HG03108 (cell line): Measurements from ENCODE around the gene STRIP1.

Experiments used
- ATAC-seq: cut with Tn5 transposase; IDR thresholded peaks from one replicate; pipeline ENCODE4 v1.9.1; 2021; ENCODE audit warnings: moderate library complexity; ENCODE audit not compliant: unreplicated experiment

The STRIP1 gene

DNA sequence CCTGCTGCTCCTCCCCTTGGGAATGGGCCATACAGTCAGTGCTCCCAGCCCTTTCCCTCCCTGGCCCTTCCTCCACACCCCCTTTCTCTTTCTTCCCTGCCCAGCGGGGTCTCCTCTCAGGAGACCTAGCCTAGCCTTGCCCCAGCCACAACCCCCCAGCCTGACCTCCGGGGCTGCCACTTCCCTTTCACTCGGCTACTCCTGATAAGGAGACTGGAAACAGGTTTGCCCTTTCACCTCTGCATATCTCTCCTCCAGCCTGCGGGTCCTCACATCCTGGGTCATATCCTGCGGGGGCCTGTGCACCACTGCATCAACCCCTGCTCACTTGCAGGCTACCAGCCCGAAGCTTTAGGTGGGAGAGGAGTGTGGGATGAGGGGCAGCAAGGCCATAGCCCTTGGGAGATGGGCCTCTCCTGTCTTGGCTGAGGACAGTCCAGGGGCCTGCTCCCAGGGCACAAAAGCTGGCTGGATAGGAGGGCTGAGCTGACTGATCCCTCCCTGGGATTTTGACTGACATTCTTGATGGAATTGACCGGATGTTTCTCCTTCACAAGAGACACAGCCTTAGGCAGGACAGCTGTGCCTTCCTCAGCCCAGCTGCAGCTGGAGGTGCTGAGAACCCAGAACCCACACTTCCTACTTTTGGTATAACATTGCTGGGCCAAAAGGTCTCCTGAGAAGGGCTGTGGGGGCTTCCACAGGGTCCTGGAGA lies 55.3 kb downstream of the STRIP1 start:
- no peak for ATAC-seq

DNA sequence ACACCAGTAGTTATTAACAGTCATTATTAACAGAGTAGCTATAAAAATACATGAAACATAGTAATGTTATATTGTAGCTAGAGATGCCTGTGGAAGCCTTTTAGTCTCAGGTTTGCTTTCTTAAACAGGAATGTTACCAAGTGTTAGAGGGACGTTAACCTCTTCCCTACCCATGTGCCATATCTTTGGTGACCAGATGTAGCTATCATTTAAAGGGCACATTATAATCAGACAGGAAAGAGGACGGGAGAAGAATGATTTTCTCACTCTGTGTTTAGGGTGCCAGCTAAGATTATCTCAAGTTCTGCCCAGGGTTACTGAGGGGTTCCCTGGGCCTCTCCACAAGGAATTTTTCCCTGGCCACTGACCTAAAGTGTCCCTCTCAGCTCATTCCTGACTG lies 57.0 kb downstream of the STRIP1 start:
- ATAC-seq = no peak

DNA sequence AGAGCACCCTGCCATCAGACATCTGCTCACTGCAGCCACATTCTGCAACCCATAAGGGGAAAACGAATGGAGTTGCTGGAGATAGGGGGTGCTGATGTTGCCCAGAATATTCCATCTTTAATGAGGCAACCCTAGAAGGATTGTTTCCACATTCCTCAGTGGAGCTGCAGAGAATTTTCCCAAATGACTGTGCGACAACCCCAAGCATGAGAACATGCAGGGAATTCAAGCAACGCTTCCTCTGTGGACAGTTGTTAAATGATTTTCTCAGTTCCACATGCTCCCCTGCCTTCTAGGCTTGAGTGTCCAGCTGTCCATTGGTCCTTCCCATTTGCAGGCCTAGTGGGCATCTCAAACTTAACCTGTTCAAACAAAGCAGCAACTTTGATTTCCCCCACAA lies 57.4 kb downstream of the STRIP1 start:
- ATAC-seq = no peak

DNA sequence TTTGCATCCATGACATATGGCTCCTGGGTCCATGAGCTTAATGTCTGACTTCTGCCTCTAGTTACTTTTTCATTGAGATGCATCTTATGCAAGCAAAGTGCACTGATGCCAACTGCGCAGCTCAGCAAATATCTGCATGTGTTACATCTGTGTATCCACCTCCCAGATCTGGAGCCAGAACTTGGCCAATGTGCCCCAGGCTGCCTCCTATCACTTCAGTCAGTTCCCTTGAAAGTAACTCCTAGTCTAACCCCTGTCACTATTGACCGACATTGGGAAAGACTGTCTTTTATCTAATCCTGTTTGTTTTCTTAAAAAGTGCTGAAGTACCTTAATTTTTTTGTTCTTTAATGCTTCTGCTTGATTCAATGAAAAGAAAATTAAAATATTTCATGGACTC lies 58.6 kb downstream of the STRIP1 start:
- no peak for ATAC-seq

DNA sequence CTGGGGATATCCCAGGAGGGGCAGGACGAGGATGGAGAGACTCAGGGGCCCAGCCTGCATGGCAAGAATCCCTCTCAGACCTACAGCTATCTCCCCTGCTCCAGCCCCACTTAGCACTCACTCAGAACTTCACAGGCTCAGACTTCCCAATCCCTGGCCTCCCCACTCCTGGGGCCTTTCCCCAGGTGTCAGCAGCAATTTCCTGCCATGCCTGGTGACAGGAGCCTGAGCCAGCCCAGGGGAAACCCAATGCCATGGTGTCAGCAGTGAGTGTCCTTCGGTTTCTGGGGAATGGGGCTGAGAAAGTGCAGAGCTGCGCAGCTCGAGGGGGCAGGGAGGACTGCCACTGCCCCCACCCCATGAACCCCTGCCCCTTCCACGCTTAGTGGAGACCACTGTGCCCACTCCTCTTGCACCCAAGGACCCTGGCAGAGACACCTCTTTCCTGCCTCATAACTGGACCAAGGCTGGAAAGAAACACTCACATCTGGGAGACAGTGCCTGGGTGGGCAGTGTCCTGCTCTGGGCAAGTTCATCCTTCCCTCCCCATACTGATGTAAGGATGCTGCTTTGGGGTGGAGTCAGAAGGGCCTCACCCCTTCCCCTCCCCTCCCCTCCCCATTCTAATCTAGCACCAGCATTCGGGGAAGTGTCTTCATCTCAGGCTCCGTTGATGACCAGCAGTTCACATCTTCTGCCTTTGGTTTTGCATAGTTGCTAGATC lies 60.7 kb downstream of the STRIP1 start:
- no peak for ATAC-seq

DNA sequence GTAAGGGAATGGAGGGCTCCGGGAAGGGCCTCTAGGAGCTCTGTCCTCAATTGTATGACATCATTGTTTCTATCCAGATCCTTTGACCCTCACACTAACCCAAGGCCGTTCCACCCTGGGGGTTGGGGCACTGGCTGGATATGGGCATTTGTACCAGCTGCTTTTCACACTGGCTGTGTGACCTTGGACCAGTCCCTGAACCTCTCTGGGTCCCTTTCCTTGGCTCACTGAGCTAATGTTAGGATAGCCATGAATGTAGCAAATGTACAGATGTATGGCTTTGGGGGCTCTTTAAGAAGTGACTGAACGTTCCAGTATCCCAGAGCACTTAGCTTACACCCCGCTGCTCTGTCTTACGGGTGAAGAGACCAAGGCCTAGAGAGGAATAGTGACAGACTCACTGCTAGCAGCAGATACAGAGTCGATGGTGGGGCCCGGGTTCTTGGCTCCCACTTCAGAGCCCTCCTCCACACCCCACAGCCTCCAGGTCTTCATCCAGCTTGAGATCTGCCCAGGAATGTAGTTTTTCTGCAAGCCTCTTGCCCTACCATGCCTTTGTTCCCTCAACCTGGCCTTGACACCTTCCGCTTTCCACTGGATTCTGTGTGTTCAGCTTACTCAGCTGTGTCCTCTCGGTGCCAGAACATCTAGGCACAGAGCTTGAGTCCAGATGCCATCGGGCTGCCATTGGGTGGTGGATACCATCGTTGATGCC lies 63.2 kb downstream of the STRIP1 start:
- ATAC-seq = no peak

DNA sequence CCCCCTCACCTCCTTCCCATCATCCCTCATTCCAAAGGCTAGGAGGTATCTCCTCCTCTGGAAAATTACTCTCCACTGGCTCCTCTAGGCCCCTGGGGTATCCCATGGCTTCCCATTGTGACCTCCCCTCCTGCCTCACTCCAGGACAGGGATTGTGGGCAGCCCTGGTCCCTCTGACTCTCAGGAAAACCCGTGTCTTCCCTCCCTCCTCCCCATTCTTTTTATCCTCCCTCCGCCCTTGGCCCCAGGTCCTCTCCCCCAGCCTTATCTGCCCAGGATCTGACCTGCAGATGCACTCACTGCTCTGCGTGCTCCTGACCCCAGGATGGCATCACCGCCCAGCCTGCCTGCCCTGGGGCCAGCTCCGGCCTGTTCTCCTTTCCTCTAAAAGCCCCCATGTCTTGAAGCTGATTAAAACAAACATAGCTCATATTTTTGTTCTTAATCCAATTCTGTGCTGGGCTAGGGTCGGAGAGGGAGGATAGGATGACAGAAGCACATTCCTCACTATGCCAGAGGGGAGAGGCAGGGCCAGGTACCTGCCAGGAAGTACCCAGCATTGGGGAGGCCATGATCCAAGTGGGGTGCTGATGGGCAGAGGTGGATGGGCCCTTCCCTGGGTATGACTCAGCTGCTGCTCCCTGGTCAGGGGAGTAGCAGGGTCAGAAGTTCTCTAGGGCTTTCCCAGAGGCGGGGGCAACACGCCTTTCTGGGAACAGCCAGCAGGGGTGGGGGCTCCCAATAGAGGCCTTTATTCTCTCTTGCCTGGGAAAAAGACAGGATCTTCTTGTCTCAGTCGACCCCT lies 64.0 kb downstream of the STRIP1 start:
- no peak for ATAC-seq

DNA sequence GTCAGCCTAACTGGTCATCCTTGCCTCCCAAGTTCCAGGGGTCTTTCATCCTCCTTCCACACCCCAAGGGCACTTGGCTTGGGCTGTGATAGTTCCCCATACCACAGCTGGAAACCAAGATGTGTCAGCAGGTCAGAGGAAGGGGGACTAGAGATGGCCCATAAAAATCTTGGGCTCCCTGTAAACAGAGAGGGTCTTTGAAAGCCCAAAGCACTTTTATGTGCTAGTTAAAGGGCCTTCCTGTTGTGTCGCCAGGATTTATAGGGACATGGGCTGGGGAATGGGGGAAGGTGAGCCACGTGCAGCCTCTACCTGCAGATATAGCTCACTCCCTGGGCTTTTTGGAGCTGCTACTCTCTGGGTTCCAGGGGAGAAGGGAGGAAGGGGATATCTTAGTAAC lies 65.9 kb downstream of the STRIP1 start:
- no peak for ATAC-seq

DNA sequence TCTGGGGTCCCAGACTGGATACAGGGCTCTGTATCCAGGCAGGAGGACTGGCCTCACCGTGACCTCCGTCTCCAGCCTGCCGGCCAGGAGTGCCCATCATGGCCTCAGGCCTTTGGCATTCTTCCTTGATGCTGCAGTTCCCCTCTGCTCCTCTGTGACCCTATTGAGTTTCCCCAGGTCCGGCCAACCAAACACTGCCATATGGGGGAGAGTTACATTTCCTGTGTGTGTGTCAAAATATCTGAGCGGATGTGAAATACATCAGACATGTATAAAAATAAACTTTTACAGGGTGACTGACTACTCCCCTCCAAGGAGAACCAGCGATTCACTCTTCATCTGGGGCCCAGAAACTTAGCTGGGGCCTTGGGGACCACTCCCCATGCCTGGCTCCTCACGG lies 67.7 kb downstream of the STRIP1 start:
- ATAC-seq = no peak
